ENCODE results near the gene C2orf69.

GRCh38 chr2:199862788-199863187 is 48.3 kb upstream of the C2orf69 start:
- no peak for TF ChIP-seq EP300 (IDR thresholded peaks at IDR 0.05; ENCODE audit: low read depth)
- TF ChIP-seq CTCF (IDR thresholded peaks at IDR 0.05), result no peak

Measured in transverse colon (tissue), 3 donors.